K562 (cell line): ENCODE data around the gene PM20D1. TPM values are rescaled to one million over a fixed set of nuclear protein-coding genes. Genes with fewer than 3 reads are reported as not detected.

Experiments
- ATAC-seq: fragments of 200-7000 bp; cut with Tn5 transposase; 3 replicates; pipeline ENCODE4 v1.9.1; 2020; ENCODE audit warnings: moderate library complexity
- BruUV-seq: library from RNA; stranded (reverse); fragments of 400-500 nt; replicated peaks from 2 replicates; lab custom pipeline; 2021; lab: Mats Ljungman, UMichigan
- CTCF ChIA-PET: fragments of 300-600 bp; formaldehyde crosslinking; extraction: SDS; loops from one replicate; lab custom pipeline; 2021; ENCODE audit warnings: low intra/inter-chr PET ratio; lab: Yijun Ruan, JAX
- POLR2A ChIA-PET: fragments of 300-600, 350-650 bp; sonication (Branson Sonifier 250); formaldehyde crosslinking; extraction: SDS; loops from one replicate; lab custom pipeline; 2021; ENCODE audit warnings: antibody characterized with exemption, inconsistent platforms; lab: Yijun Ruan, JAX
- DNase-seq, 4 experiments: peaks; one replicate each; pipeline versions ENCODE4 v3.0.0 to v3.0.0-alpha.2; 2011 to 2018; ENCODE audit warnings: low spot score in 3 of 4, mixed read lengths in 3 of 4; ENCODE audit errors: extremely low read depth in 1 of 4
- FAIRE-seq: peaks from 2 replicates; lab custom pipeline; 2011; peaks lifted over from hg19 to GRCh38; lab: Jason Lieb, UNC
- H2AFZ ChIP-seq: 2 replicates; pipeline ENCODE4 v1.6.0; 2011; ENCODE audit warnings: low read depth, low read length, control low read depth, inconsistent platforms
- H3K27ac ChIP-seq: fragments of 200-600 bp; 3 replicates; pipeline ENCODE4 v1.8.0; 2011; ENCODE audit warnings: low read depth, mild to moderate bottlenecking, control low read depth, inconsistent platforms, low read length, moderate library complexity, mixed read lengths; ENCODE audit errors: extremely low read depth
- H3K27me3 ChIP-seq, 2 experiments: fragments of 300-600 bp in 1 of 2; 2 replicates in 1 of 2; 3 replicates in 1 of 2; pipeline versions ENCODE4 v1.6.0 to v1.8.0; 2011; ENCODE audit warnings: inconsistent platforms in 2 of 2, low read length in 2 of 2, mild to moderate bottlenecking in 1 of 2, mixed read lengths in 1 of 2, moderate library complexity in 1 of 2; ENCODE audit not compliant: control insufficient read depth in 2 of 2, insufficient read depth in 2 of 2
- H3K36me3 ChIP-seq: fragments of 300-600 bp; 3 replicates; pipeline ENCODE4 v1.8.0; 2011; ENCODE audit warnings: mild to moderate bottlenecking, low read length, inconsistent platforms; ENCODE audit not compliant: control insufficient read depth, insufficient read depth
- H3K4me1 ChIP-seq, 2 experiments: fragments of 200-600 bp in 1 of 2; replicated peaks in 1 of 2; 2 replicates in 1 of 2; 3 replicates in 1 of 2; pipeline versions ENCODE4 v1.5.1 to v1.8.0; 2011; ENCODE audit warnings: inconsistent platforms in 2 of 2, low read length in 2 of 2, mild to moderate bottlenecking in 1 of 2, mixed read lengths in 1 of 2, moderate library complexity in 1 of 2; ENCODE audit not compliant: control insufficient read depth in 2 of 2, insufficient read depth in 2 of 2
- H3K4me2 ChIP-seq: 2 replicates; pipeline ENCODE4 v1.6.1; 2011; ENCODE audit warnings: low read length, control low read depth, inconsistent platforms, mixed read lengths; ENCODE audit not compliant: insufficient read depth
- H3K4me3 ChIP-seq: fragments of 200-600 bp; sonication (generic), shearing (Covaris generic); 2 replicates; pipeline ENCODE4 v1.5.1; 2016; ENCODE audit warnings: control low read depth, inconsistent platforms
- H3K79me2 ChIP-seq: fragments of 200-600 bp; 3 replicates; pipeline ENCODE4 v1.8.0; 2011; ENCODE audit warnings: low read length, inconsistent platforms; ENCODE audit not compliant: control insufficient read depth, insufficient read depth
- H3K9ac ChIP-seq, 2 experiments: 2 replicates each; pipeline versions ENCODE4 v1.6.0 to v1.6.1; 2011; ENCODE audit warnings: low read depth in 2 of 2, low read length in 2 of 2, control low read depth in 1 of 2, inconsistent platforms in 1 of 2, mild to moderate bottlenecking in 1 of 2, mixed read lengths in 1 of 2; ENCODE audit not compliant: insufficient read depth in 1 of 2
- H3K9me1 ChIP-seq: one replicate; pipeline ENCODE4 v1.6.0; 2011; ENCODE audit warnings: inconsistent platforms, mild to moderate bottlenecking, low read length, moderate library complexity; ENCODE audit not compliant: control insufficient read depth, insufficient read depth
- H3K9me3 ChIP-seq: replicated peaks from 2 replicates; pipeline ENCODE4 v1.5.1; 2011; ENCODE audit warnings: low read depth, low read length, inconsistent platforms; ENCODE audit not compliant: control insufficient read depth, insufficient read depth
- H4K20me1 ChIP-seq: replicated peaks from 2 replicates; pipeline ENCODE4 v1.6.1; 2011; ENCODE audit warnings: low read length, inconsistent platforms, mixed read lengths; ENCODE audit not compliant: control insufficient read depth, insufficient read depth
- C11orf30 ChIP-seq: fragments of 450-650 bp; IDR thresholded peaks from 2 replicates; pipeline ENCODE4 v1.6.1; 2016; ENCODE audit warnings: low read depth, mild to moderate bottlenecking
- FOXJ3 ChIP-seq: sonication (generic); formaldehyde crosslinking; IDR thresholded peaks from 2 replicates; pipeline ENCODE4 v1.4.0; 2020; ENCODE audit warnings: mild to moderate bottlenecking, missing genetic modification reagents
- NR3C1 ChIP-seq: sonication (generic); formaldehyde crosslinking; IDR thresholded peaks from 2 replicates; pipeline ENCODE4 v1.8.1; 2022; ENCODE audit warnings: missing genetic modification reagents
- PREB ChIP-seq: sonication (generic); formaldehyde crosslinking; IDR thresholded peaks from 2 replicates; pipeline ENCODE4 v1.8.1; 2023; ENCODE audit warnings: mild to moderate bottlenecking, missing genetic modification reagents
- RAD21 ChIP-seq, 2 experiments: fragments of 250-450 bp in 1 of 2; fragments of 450-650 bp in 1 of 2; sonication (Bioruptor Pico) in 1 of 2; formaldehyde crosslinking in 1 of 2; IDR thresholded peaks in 1 of 2; conservative IDR thresholded peaks in 1 of 2; 2 replicates each; pipeline versions ENCODE4 v1.4.0 to v1.8.0; 2020 to 2022; ENCODE audit warnings: mild to moderate bottlenecking in 2 of 2, moderate library complexity in 1 of 2
- SLC30A9 ChIP-seq: fragments of 250-450 bp; sonication (Bioruptor Pico); IDR thresholded peaks from 2 replicates; pipeline ENCODE4 v1.8.0; 2022; ENCODE audit warnings: mild to moderate bottlenecking, moderate library complexity
- SMARCE1 ChIP-seq: fragments of 450-650 bp; IDR thresholded peaks from 2 replicates; pipeline ENCODE4 v1.7.1; 2016; ENCODE audit warnings: mild to moderate bottlenecking
- SUPT5H ChIP-seq: fragments of 450-650 bp; IDR thresholded peaks from 2 replicates; pipeline ENCODE4 v1.6.1; 2016
- TAL1 ChIP-seq: fragments of 450-650 bp; IDR thresholded peaks from 2 replicates; pipeline ENCODE4 v1.6.1; 2016; ENCODE audit warnings: mild to moderate bottlenecking
- TSC22D4 ChIP-seq: fragments of 450-650 bp; IDR thresholded peaks from 2 replicates; pipeline ENCODE4 v1.6.1; 2016; ENCODE audit warnings: missing genetic modification characterization, missing biosample characterization, control low read depth
- ZBTB1 ChIP-seq: sonication (generic); formaldehyde crosslinking; IDR thresholded peaks from 2 replicates; pipeline ENCODE4 v1.8.1; 2023; ENCODE audit warnings: missing genetic modification reagents, low read depth, mild to moderate bottlenecking, borderline replicate concordance
- ZNF175 ChIP-seq: fragments of 200-800 bp; sonication (Bioruptor generic); IDR thresholded peaks from 2 replicates; pipeline ENCODE4 v1.6.1; 2016; ENCODE audit warnings: low read depth, mild to moderate bottlenecking, missing genetic modification characterization, missing compliant biosample characterization
- whole genome bisulfite sequencing: fragments of 100-300 bp; shearing (Covaris generic); methylation state at CpG from one replicate; pipeline ENCODE4 v1.1.6; 2016; ENCODE audit warnings: low coverage, mixed read lengths; ENCODE audit not compliant: insufficient coverage; ENCODE audit errors: missing lambda C conversion rate; 5-methylcytosine and 5-hydroxymethylcytosine counted together
- in situ Hi-C: fragments of 300-500 bp; cut with MboI; formaldehyde crosslinking; loops from 4 replicates; pipeline ENCODE4 v1.15.0; 2018; ENCODE audit warnings: inconsistent platforms, mixed read lengths
- intact Hi-C: fragments of 100-400 bp; cut with micrococcal nuclease; formaldehyde crosslinking; loops from 2 replicates; pipeline ENCODE4 v1.14.2; 2022
- polyA plus RNA-seq, 8 experiments: library from polyadenylated mRNA; depleted of rRNA in 4 of 8; stranded (reverse) in 5 of 8; unstranded in 3 of 8; fragments of >200 nt; fragmentation: Nextera tagmentation in 2 of 8; fragmentation: Illumina TruSeq in 1 of 8; extraction: Ambion mirVana in 2 of 8; extraction: Trizol in 1 of 8; gene quantifications; 2 replicates each; pipeline versions ENCODE4 v1.2.1 to v1.2.3, GENCODE V29; 2011 to 2014; ENCODE audit warnings: inconsistent platforms in 1 of 8, missing spikeins in 1 of 8
- total RNA-seq, 7 experiments: library from RNA; depleted of rRNA in 6 of 7; stranded (reverse); fragments of >200 nt in 6 of 7; fragmentation: Illumina TruSeq in 2 of 7; extraction: Trizol in 2 of 7; gene quantifications; 2 replicates each; pipeline versions ENCODE4 v1.2.1 to v1.2.3, GENCODE V29; 2011 to 2021; ENCODE audit warnings: low replicate concordance in 1 of 7
- TF ChIP-seq, protein P1 (sequence below): sonication (generic); formaldehyde crosslinking; IDR thresholded peaks from 2 replicates; pipeline ENCODE4 v1.8.1; 2022; ENCODE audit warnings: missing genetic modification reagents
- TF ChIP-seq, protein P2 (sequence below): fragments of 200-800 bp; sonication (Bioruptor generic); IDR thresholded peaks from 2 replicates; pipeline ENCODE4 v1.6.1; 2016; ENCODE audit warnings: missing genetic modification characterization, missing compliant biosample characterization

The PM20D1 gene
- total and polyA plus RNA-seq, 9 of the 15 experiments (the other 6 are each of a cell fraction or from before 2014, with no cell fraction given) = not detected

DNA sequence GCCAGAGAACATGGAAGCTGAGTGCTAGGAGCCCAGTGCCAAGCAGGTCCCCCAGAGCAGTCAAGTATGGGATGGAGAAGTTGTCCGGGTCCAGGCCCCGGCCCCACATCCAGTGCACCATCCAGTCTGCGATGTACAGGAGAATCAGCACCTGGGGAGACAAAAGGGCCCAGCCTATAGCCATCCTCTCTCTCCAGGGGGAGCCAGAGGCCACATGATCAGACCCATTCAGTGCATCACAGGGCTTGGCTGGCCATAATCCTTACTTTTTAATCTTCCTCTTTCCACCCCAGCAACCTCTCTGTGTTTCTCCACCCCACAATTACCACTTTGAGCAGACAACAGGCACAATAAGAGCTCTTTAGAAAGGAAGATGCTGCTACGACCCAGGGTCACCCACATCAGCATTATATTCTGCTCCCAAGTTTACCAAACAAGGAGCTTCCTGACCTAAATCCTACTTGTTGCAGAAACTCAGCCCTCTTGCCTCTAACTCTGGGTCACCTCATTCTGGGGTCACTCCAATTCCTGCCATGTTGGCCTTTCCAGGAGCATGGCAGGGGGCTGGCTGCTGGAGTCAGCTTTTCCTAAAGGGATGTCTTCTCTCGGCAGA lies 58.3 kb downstream of the PM20D1 start:
- no peak overlapping the region for H3K9ac ChIP-seq
- ChIA-PET CTCF (interaction anchor here (0.6 to 3.2 kb wide), 11 partner anchors 16 to 321 kb away, joined by 3 to 33 read pairs (median 4); no protein-coding TSS in a partner anchor), POLR2A (interaction anchor here (0.6 to 4.0 kb wide), 8 partner anchors 9 to 185 kb away, joined by 3 to 20 read pairs (median 3); partner anchors contain the start of gene RAB29)
- H3K36me3 ChIP-seq = peaks cover 47% of the 10 kb centered on the region
- no peak overlapping the region for H2AFZ ChIP-seq
- in situ Hi-C loops (loop anchor here (5.0 kb wide), 2 partner anchors 136 to 321 kb away; no protein-coding TSS in a partner anchor), intact Hi-C loops (loop anchor here (1.0 to 2.0 kb wide), 4 partner anchors 19 to 315 kb away; no protein-coding TSS in a partner anchor)
- ATAC-seq = peak; percentile 97
- peaks cover 7 to 15% of the 10 kb centered on the region in 2 experiments; a peak in 4 of 5 replicates for H3K4me1 ChIP-seq
- H3K4me3 ChIP-seq = no peak overlapping the region
- H3K9me3 ChIP-seq = no peaks in the 10 kb centered on the region
- 0 out of 2 replicates have a peak, but pooled peaks cover 6% of the 10 kb centered on the region for H4K20me1 ChIP-seq
- peak; percentile 72 to 86 (median 78) for DNase-seq
- H3K27me3 ChIP-seq = no peaks in the 10 kb centered on the region
- no TSS peak for BruUV-seq
- WGBS = 47% methylated on average over 5 of the region's 5 CpGs
- no peak overlapping the region for H3K27ac ChIP-seq
- FAIRE-seq = peak; percentile 83
- H3K79me2 ChIP-seq = no peaks in the 10 kb centered on the region
- H3K9me1 ChIP-seq = no peaks in the 10 kb centered on the region
- H3K4me2 ChIP-seq = no peak overlapping the region
- no peak for TF ChIP-seq FOXJ3
- no peak for TF ChIP-seq SUPT5H
- no peak for TF ChIP-seq PREB
- no peak for TF ChIP-seq SMARCE1
- TF ChIP-seq TAL1 = no peak
- TF ChIP-seq ZBTB1 (CRISPR knock-in tag) = no peak
- TF ChIP-seq C11orf30 = no peak
- TF ChIP-seq SLC30A9 (CRISPR knock-in tag) = no peak
- TF ChIP-seq ZNF175 = no peak
- TF ChIP-seq, protein P1, sequence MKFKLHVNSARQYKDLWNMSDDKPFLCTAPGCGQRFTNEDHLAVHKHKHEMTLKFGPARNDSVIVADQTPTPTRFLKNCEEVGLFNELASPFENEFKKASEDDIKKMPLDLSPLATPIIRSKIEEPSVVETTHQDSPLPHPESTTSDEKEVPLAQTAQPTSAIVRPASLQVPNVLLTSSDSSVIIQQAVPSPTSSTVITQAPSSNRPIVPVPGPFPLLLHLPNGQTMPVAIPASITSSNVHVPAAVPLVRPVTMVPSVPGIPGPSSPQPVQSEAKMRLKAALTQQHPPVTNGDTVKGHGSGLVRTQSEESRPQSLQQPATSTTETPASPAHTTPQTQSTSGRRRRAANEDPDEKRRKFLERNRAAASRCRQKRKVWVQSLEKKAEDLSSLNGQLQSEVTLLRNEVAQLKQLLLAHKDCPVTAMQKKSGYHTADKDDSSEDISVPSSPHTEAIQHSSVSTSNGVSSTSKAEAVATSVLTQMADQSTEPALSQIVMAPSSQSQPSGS (CRISPR knock-in tag) = no peak
- TF ChIP-seq NR3C1 (CRISPR knock-in tag) = no peak
- TF ChIP-seq TSC22D4 (tag) = no peak
- TF ChIP-seq, protein P2, sequence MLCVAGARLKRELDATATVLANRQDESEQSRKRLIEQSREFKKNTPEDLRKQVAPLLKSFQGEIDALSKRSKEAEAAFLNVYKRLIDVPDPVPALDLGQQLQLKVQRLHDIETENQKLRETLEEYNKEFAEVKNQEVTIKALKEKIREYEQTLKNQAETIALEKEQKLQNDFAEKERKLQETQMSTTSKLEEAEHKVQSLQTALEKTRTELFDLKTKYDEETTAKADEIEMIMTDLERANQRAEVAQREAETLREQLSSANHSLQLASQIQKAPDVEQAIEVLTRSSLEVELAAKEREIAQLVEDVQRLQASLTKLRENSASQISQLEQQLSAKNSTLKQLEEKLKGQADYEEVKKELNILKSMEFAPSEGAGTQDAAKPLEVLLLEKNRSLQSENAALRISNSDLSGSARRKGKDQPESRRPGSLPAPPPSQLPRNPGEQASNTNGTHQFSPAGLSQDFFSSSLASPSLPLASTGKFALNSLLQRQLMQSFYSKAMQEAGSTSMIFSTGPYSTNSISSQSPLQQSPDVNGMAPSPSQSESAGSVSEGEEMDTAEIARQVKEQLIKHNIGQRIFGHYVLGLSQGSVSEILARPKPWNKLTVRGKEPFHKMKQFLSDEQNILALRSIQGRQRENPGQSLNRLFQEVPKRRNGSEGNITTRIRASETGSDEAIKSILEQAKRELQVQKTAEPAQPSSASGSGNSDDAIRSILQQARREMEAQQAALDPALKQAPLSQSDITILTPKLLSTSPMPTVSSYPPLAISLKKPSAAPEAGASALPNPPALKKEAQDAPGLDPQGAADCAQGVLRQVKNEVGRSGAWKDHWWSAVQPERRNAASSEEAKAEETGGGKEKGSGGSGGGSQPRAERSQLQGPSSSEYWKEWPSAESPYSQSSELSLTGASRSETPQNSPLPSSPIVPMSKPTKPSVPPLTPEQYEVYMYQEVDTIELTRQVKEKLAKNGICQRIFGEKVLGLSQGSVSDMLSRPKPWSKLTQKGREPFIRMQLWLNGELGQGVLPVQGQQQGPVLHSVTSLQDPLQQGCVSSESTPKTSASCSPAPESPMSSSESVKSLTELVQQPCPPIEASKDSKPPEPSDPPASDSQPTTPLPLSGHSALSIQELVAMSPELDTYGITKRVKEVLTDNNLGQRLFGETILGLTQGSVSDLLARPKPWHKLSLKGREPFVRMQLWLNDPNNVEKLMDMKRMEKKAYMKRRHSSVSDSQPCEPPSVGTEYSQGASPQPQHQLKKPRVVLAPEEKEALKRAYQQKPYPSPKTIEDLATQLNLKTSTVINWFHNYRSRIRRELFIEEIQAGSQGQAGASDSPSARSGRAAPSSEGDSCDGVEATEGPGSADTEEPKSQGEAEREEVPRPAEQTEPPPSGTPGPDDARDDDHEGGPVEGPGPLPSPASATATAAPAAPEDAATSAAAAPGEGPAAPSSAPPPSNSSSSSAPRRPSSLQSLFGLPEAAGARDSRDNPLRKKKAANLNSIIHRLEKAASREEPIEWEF (CRISPR knock-in tag) = no peak
- peak; percentile 95 to 97 for TF ChIP-seq RAD21 (CRISPR knock-in tag; conservative IDR thresholded peaks at IDR 0.05 in 1 of 2, IDR thresholded peaks at IDR 0.05 in 1 of 2)
